HL-60 (cell line): ENCODE measurements around the gene BICRAL.

Experiments
- DNase-seq, 2 experiments: peaks; one replicate each; pipeline ENCODE4 v3.0.0-alpha.2; 2010 to 2020; ENCODE audit warnings: low read depth in 1 of 2, low spot score in 1 of 2
- H3K27ac ChIP-seq: fragments of 250-450 bp; sonication (Bioruptor Pico); replicated peaks from 2 replicates; pipeline ENCODE4 v1.5.1; 2020; ENCODE audit warnings: mild to moderate bottlenecking, moderate library complexity
- H3K27me3 ChIP-seq: fragments of 250-450 bp; sonication (Bioruptor Pico); 2 replicates; pipeline ENCODE4 v1.5.1; 2021; ENCODE audit warnings: mild to moderate bottlenecking, moderate library complexity; ENCODE audit not compliant: insufficient read depth, poor library complexity, severe bottlenecking
- H3K4me3 ChIP-seq: replicated peaks from 2 replicates; pipeline ENCODE4 v1.5.1; 2011; ENCODE audit warnings: mild to moderate bottlenecking, control low read depth, low read length; ENCODE audit not compliant: insufficient read depth
- GABPA ChIP-seq: IDR thresholded peaks from 2 replicates; pipeline ENCODE4 v1.6.1; 2012; ENCODE audit warnings: low read depth
- POLR2AphosphoS5 ChIP-seq: IDR thresholded peaks from 2 replicates; pipeline ENCODE4 v1.6.1; 2012; ENCODE audit warnings: low read depth
- REST ChIP-seq: IDR thresholded peaks from 2 replicates; pipeline ENCODE4 v1.6.1; 2012; ENCODE audit warnings: low read depth; ENCODE audit not compliant: insufficient replicate concordance
- SPI1 ChIP-seq: IDR thresholded peaks from 2 replicates; pipeline ENCODE4 v1.6.1; 2012; ENCODE audit warnings: low read depth, mild to moderate bottlenecking, borderline replicate concordance
- TF ChIP-seq, protein P1 (sequence below): IDR thresholded peaks from one replicate; pipeline ENCODE4 v1.5.1; 2011; ENCODE audit warnings: low read length, control low read depth, inconsistent platforms; ENCODE audit not compliant: insufficient read depth

The BICRAL gene

GRCh38 chr6:42848700-42849099 lies 66.8 kb downstream of the BICRAL start:
- TF ChIP-seq REST (no peak), POLR2AphosphoS5 (no peak), SPI1 (no peak), GABPA (no peak)
- TF ChIP-seq, protein P1, sequence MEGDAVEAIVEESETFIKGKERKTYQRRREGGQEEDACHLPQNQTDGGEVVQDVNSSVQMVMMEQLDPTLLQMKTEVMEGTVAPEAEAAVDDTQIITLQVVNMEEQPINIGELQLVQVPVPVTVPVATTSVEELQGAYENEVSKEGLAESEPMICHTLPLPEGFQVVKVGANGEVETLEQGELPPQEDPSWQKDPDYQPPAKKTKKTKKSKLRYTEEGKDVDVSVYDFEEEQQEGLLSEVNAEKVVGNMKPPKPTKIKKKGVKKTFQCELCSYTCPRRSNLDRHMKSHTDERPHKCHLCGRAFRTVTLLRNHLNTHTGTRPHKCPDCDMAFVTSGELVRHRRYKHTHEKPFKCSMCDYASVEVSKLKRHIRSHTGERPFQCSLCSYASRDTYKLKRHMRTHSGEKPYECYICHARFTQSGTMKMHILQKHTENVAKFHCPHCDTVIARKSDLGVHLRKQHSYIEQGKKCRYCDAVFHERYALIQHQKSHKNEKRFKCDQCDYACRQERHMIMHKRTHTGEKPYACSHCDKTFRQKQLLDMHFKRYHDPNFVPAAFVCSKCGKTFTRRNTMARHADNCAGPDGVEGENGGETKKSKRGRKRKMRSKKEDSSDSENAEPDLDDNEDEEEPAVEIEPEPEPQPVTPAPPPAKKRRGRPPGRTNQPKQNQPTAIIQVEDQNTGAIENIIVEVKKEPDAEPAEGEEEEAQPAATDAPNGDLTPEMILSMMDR: no peak
- no peak overlapping the region for H3K27ac ChIP-seq
- no peak for DNase-seq
- H3K27me3 ChIP-seq: no peaks in the 10 kb centered on the region
- H3K4me3 ChIP-seq: no peak overlapping the region

DNA sequence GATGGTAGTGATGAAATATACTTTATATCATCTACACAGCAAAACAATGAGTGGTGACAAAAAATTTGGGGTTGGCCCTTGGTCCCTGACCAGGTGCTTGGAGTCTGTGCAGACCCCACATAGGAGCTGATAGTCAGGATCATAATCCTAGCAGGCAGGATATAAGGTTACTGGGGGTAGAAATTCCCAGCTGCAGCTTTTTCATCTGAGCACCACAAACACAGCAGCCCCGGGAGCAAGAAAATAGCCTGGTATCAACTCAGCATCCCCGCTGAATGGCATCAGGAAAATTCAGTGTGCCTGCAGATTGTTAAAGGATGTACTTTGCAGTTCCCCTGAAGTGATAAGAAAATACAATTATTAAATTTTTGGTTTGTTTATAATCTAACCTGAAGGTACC lies 69.7 kb downstream of the BICRAL start:
- H3K27me3 ChIP-seq: no peaks in the 10 kb centered on the region
- DNase-seq: no peak
- no peak overlapping the region for H3K4me3 ChIP-seq
- no peak overlapping the region for H3K27ac ChIP-seq
- no peak for TF ChIP-seq SPI1

DNA sequence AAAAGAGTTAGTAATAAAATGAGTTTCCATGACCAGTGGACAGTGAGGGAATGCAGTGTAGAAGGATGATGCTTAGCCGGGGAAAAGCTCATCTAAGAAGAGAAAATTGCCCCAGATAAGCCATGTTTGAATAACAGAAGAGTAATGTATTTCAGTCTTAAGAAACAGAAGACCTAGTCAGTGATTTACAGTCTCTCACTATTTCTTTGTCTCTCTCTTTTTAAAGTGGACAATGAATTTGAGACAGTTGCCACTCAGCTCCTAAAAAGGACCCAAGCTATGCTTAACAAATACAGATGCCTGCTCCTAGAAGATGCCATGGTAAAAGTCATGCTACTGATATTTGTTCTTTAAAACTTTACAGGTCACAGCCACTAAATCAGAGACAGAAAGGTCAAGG lies 78.2 kb downstream of the BICRAL start:
- H3K4me3 ChIP-seq: no peak overlapping the region
- no peak overlapping the region for H3K27ac ChIP-seq
- DNase-seq: no peak
- TF ChIP-seq REST: no peak
- TF ChIP-seq, protein P1: no peak
- TF ChIP-seq POLR2AphosphoS5: no peak
- TF ChIP-seq GABPA: no peak
- no peak for TF ChIP-seq SPI1
- H3K27me3 ChIP-seq: no peaks in the 10 kb centered on the region

GRCh38 chr6:42860481-42860880 lies 78.6 kb downstream of the BICRAL start:
- H3K27ac ChIP-seq: no peak overlapping the region
- no peak for DNase-seq

More at GRCh38 chr6:42860481-42860880, 78.6 kb downstream of the BICRAL start:
- no peak overlapping the region for H3K4me3 ChIP-seq
- H3K27me3 ChIP-seq: no peaks in the 10 kb centered on the region
- TF ChIP-seq SPI1: no peak
- TF ChIP-seq REST: no peak
- TF ChIP-seq GABPA: no peak
- TF ChIP-seq, protein P1: no peak
- no peak for TF ChIP-seq POLR2AphosphoS5
